Measurements from ENCODE around the gene ACOXL. TPM values are rescaled to one million over a fixed set of nuclear protein-coding genes. Genes with fewer than 3 reads are reported as not detected.

ACOXL gene
- total RNA-seq, 1 donor from 2014 or later = not detected

- Mint-ChIP-seq H3K27me3 (ENCODE audit: low read depth) (peaks cover 41% of the 10 kb centered on the region), H3K36me3 (ENCODE audit: low read depth) (peaks cover 7% of the 10 kb centered on the region), H3K27ac (ENCODE audit: unreplicated experiment) (no peak overlapping the region), H3K4me3 (no peak overlapping the region), H3K9me3 (no peaks in the 10 kb centered on the region), H3K4me1 (peaks cover 2% of the 10 kb centered on the region)
- no peak for DNase-seq (ENCODE audit: low read depth, low spot score)
- TF ChIP-seq, protein P1, sequence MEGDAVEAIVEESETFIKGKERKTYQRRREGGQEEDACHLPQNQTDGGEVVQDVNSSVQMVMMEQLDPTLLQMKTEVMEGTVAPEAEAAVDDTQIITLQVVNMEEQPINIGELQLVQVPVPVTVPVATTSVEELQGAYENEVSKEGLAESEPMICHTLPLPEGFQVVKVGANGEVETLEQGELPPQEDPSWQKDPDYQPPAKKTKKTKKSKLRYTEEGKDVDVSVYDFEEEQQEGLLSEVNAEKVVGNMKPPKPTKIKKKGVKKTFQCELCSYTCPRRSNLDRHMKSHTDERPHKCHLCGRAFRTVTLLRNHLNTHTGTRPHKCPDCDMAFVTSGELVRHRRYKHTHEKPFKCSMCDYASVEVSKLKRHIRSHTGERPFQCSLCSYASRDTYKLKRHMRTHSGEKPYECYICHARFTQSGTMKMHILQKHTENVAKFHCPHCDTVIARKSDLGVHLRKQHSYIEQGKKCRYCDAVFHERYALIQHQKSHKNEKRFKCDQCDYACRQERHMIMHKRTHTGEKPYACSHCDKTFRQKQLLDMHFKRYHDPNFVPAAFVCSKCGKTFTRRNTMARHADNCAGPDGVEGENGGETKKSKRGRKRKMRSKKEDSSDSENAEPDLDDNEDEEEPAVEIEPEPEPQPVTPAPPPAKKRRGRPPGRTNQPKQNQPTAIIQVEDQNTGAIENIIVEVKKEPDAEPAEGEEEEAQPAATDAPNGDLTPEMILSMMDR (conservative IDR thresholded peaks at IDR 0.05) = no peak
These were observed 6.1 kb upstream of the ACOXL start for GRCh38 chr2:110726285-110726684.

- no peak overlapping the region for H3K4me3 Mint-ChIP-seq
- peaks cover 10% of the 10 kb centered on the region for H3K36me3 Mint-ChIP-seq (ENCODE audit: low read depth)
- H3K9me3 Mint-ChIP-seq = no peaks in the 10 kb centered on the region
- peaks cover 11% of the 10 kb centered on the region for H3K4me1 Mint-ChIP-seq
- H3K27ac Mint-ChIP-seq (ENCODE audit: unreplicated experiment) = no peak overlapping the region
- TF ChIP-seq, protein P1 (conservative IDR thresholded peaks at IDR 0.05) = no peak
- no peak for DNase-seq (ENCODE audit: low read depth, low spot score)
- H3K27me3 Mint-ChIP-seq (ENCODE audit: low read depth) = peaks cover 53% of the 10 kb centered on the region
These were observed 4.5 kb upstream of the ACOXL start for GRCh38 chr2:110727923-110728322.

DNA sequence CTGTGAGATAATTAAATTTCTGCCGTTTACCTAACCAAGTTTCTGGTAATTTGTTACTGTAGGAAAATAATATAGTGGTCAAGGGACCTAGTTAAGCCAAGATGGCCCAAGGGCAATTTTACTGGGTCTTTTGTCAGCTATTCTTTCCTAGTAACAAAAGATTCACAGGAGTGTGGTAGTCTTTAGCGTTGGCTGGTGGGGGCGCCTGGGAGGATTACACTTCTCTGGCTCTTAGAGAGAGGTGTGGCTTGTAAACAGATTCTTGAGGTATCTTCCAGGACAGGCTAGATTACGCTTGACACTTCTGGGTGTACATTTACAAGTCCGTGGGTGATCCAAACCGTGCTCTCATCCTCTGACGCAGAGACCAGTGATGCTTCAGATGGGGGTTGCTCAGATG is 3.3 kb upstream of the ACOXL start:
- peaks cover 15% of the 10 kb centered on the region for H3K4me1 Mint-ChIP-seq
- H3K36me3 Mint-ChIP-seq (ENCODE audit: low read depth) = peaks cover 10% of the 10 kb centered on the region
- DNase-seq (ENCODE audit: low read depth, low spot score) = no peak
- TF ChIP-seq, protein P1 (conservative IDR thresholded peaks at IDR 0.05) = no peak
- no peaks in the 10 kb centered on the region for H3K9me3 Mint-ChIP-seq
- no peak overlapping the region for H3K4me3 Mint-ChIP-seq
- H3K27me3 Mint-ChIP-seq (ENCODE audit: low read depth) = peaks cover 60% of the 10 kb centered on the region
- H3K27ac Mint-ChIP-seq (ENCODE audit: unreplicated experiment) = no peak overlapping the region

DNA sequence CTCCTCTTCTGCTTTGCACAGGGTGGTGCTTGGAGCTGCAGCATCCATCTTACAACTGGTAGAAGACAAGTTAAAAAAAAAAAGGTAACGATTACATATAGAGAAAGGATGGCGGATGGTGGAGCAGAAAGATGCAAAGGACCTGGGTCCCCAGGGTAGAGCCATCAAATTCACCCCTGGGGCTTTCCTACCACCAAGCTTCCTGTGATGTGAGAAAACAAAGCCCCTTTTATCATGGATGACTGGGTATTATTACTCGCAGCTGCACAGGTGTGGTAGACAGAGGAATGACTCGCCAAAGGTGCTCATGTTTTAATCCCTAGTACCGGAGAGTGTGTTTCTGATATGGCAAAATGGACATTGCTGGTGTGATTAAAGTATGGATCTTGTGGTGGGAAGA is 1.3 kb upstream of the ACOXL start:
- TF ChIP-seq, protein P1 (conservative IDR thresholded peaks at IDR 0.05) = no peak
- Mint-ChIP-seq H3K27me3 (ENCODE audit: low read depth) (peaks cover 80% of the 10 kb centered on the region), H3K4me1 (peaks cover 15% of the 10 kb centered on the region), H3K9me3 (no peaks in the 10 kb centered on the region), H3K27ac (ENCODE audit: unreplicated experiment) (no peak overlapping the region), H3K36me3 (ENCODE audit: low read depth) (peaks cover 10% of the 10 kb centered on the region), H3K4me3 (no peak overlapping the region)
- DNase-seq (ENCODE audit: low read depth, low spot score) = no peak

DNA sequence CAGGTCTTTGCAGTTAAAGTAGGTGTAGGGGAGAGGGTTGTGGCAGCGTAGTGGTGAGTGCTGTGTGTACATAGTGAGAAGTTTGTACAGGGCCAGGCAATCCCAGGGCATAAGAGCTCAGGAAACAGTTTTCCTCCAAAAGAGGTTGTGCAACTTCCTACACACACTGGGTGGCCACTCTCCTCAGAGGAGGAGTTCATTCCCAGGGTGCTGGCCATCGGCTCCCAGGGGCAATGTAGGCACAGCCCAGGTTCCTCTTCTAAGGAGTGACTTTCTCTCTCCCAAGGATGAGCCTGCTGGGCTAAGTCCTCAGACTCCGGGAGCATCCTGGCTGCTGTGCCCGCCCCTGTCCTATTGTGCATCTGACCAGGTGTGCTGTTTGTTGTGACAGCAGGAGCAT is 3.0 kb downstream of the ACOXL start:
- Mint-ChIP-seq H3K36me3 (ENCODE audit: low read depth) (peaks cover 10% of the 10 kb centered on the region), H3K4me3 (no peak overlapping the region), H3K27me3 (ENCODE audit: low read depth) (peaks cover 86% of the 10 kb centered on the region), H3K9me3 (peaks cover 6% of the 10 kb centered on the region), H3K4me1 (peaks cover 15% of the 10 kb centered on the region), H3K27ac (ENCODE audit: unreplicated experiment) (no peak overlapping the region)
- DNase-seq (ENCODE audit: low read depth, low spot score) = no peak
- TF ChIP-seq, protein P1 (conservative IDR thresholded peaks at IDR 0.05) = no peak

- H3K9me3 Mint-ChIP-seq = peaks cover 6% of the 10 kb centered on the region
- TF ChIP-seq, protein P1 (conservative IDR thresholded peaks at IDR 0.05) = no peak
- DNase-seq (ENCODE audit: low read depth, low spot score) = no peak
- no peak overlapping the region for H3K27ac Mint-ChIP-seq (ENCODE audit: unreplicated experiment)
- peaks cover 70% of the 10 kb centered on the region for H3K27me3 Mint-ChIP-seq (ENCODE audit: low read depth)
- no peak overlapping the region for H3K4me3 Mint-ChIP-seq
- H3K4me1 Mint-ChIP-seq = peaks cover 4% of the 10 kb centered on the region
- no peaks in the 10 kb centered on the region for H3K36me3 Mint-ChIP-seq (ENCODE audit: low read depth)
These were observed 5.4 kb downstream of the ACOXL start for GRCh38 chr2:110737783-110738182.

Measured in neural crest cell (in vitro differentiated cells).